CD4-positive, alpha-beta T cell treated with Interleukin-4 for 1 hour (primary cell): ENCODE measurements around the gene SEC14L1.
"Not testable (repeated sequence)": the region's sequence is repeated elsewhere in the genome, so short reads cannot be mapped to it uniquely, and the experiment has no call there.

Experiments
- DNase-seq, 2 donors: peaks; one replicate each; pipeline ENCODE4 v3.0.0-alpha.2; 2020 to 2022

Gene SEC14L1

GRCh38 chr17:77142689-77143088 is 1.9 kb downstream of the SEC14L1 start:
- no peak for DNase-seq

GRCh38 chr17:77143306-77143705 is 2.5 kb downstream of the SEC14L1 start:
- no peak for DNase-seq

- no peak for DNase-seq
Measured at GRCh38 chr17:77144227-77144626, 3.5 kb downstream of the SEC14L1 start.

GRCh38 chr17:77145224-77145611 is 4.4 kb downstream of the SEC14L1 start:
- DNase-seq = no peak

- DNase-seq = no peak
Measured at GRCh38 chr17:77145612-77146245, 5.0 kb downstream of the SEC14L1 start.

GRCh38 chr17:77146246-77146632 is 5.5 kb downstream of the SEC14L1 start:
- no peak for DNase-seq

- no peak for DNase-seq
Measured at GRCh38 chr17:77146882-77147281, 6.1 kb downstream of the SEC14L1 start.

- no peak for DNase-seq
Measured at GRCh38 chr17:77147357-77147801, 6.6 kb downstream of the SEC14L1 start.

- no peak for DNase-seq
Measured at GRCh38 chr17:77148077-77148939, 7.5 kb downstream of the SEC14L1 start.

GRCh38 chr17:77148940-77149510 is 8.3 kb downstream of the SEC14L1 start:
- DNase-seq = no peak

GRCh38 chr17:77150196-77150595 is 9.4 kb downstream of the SEC14L1 start:
- no peak for DNase-seq

- no peak for DNase-seq
Measured at GRCh38 chr17:77151186-77151585, 10.4 kb downstream of the SEC14L1 start.

GRCh38 chr17:77152056-77152455 is 11.3 kb downstream of the SEC14L1 start:
- DNase-seq = not testable (repeated sequence)

GRCh38 chr17:77153472-77153871 is 12.7 kb downstream of the SEC14L1 start:
- DNase-seq = no peak

GRCh38 chr17:77153999-77154586 is 13.3 kb downstream of the SEC14L1 start:
- no peak for DNase-seq

GRCh38 chr17:77155125-77155524 is 14.4 kb downstream of the SEC14L1 start:
- no peak for DNase-seq

GRCh38 chr17:77157766-77158165 is 17.0 kb downstream of the SEC14L1 start:
- not testable (repeated sequence) for DNase-seq

GRCh38 chr17:77160091-77160874 is 19.5 kb downstream of the SEC14L1 start:
- no peak for DNase-seq

- DNase-seq = no peak
Measured at GRCh38 chr17:77160875-77161530, 20.2 kb downstream of the SEC14L1 start.

GRCh38 chr17:77161953-77162352 is 21.2 kb downstream of the SEC14L1 start:
- DNase-seq = no peak

- no peak for DNase-seq
Measured at GRCh38 chr17:77163001-77163400, 22.2 kb downstream of the SEC14L1 start.
